DND-41 (cell line): Measurements from ENCODE around the gene DOCK6.

Experiments
- ATAC-seq: fragments of 200-7000 bp; cut with Tn5 transposase; 3 replicates; pipeline ENCODE4 v1.9.1; 2021; ENCODE audit warnings: low read depth; ENCODE audit not compliant: insufficient read depth
- DNase-seq: peaks from one replicate; pipeline ENCODE4 v3.0.0-alpha.2; 2020
- H2AFZ ChIP-seq: 2 replicates; pipeline ENCODE4 v1.6.0; 2012; ENCODE audit warnings: low read depth, low read length
- H3K27ac ChIP-seq: 2 replicates; pipeline ENCODE4 v1.5.1; 2012; ENCODE audit warnings: low read length, inconsistent platforms
- H3K27me3 ChIP-seq: fragments of 200-600 bp; sonication (generic); 2 replicates; pipeline ENCODE4 v1.6.0; 2012; ENCODE audit warnings: low read length, mild to moderate bottlenecking, inconsistent platforms; ENCODE audit not compliant: insufficient read depth, poor library complexity
- H3K36me3 ChIP-seq: 2 replicates; pipeline ENCODE4 v1.5.1; 2012; ENCODE audit warnings: low read length, inconsistent platforms; ENCODE audit not compliant: insufficient read depth
- H3K4me1 ChIP-seq: 2 replicates; pipeline ENCODE4 v1.5.1; 2012; ENCODE audit warnings: mild to moderate bottlenecking, low read length; ENCODE audit not compliant: insufficient read depth
- H3K4me2 ChIP-seq: 2 replicates; pipeline ENCODE4 v1.6.0; 2012; ENCODE audit warnings: mild to moderate bottlenecking, moderate library complexity, low read length, inconsistent platforms; ENCODE audit not compliant: insufficient read depth
- H3K4me3 ChIP-seq, 2 experiments: fragments of 200-600 bp in 1 of 2; shearing (Covaris generic) in 1 of 2; 2 replicates each; pipeline ENCODE4 v1.5.1; 2012 to 2016; ENCODE audit warnings: inconsistent platforms in 2 of 2, low read length in 2 of 2, mild to moderate bottlenecking in 2 of 2, low read depth in 1 of 2, moderate library complexity in 1 of 2
- H3K79me2 ChIP-seq: 2 replicates; pipeline ENCODE4 v1.6.0; 2012; ENCODE audit warnings: low read length, inconsistent platforms; ENCODE audit not compliant: insufficient read depth
- H3K9ac ChIP-seq: 2 replicates; pipeline ENCODE4 v1.6.0; 2012; ENCODE audit warnings: low read depth, mild to moderate bottlenecking, inconsistent platforms, low read length, moderate library complexity
- H3K9me3 ChIP-seq: 2 replicates; pipeline ENCODE4 v1.5.1; 2012; ENCODE audit warnings: low read length, moderate library complexity, mild to moderate bottlenecking, inconsistent platforms; ENCODE audit not compliant: insufficient read depth, severe bottlenecking
- H4K20me1 ChIP-seq: 2 replicates; pipeline ENCODE4 v1.6.0; 2012; ENCODE audit warnings: low read length; ENCODE audit not compliant: insufficient read depth
- EZH2 ChIP-seq: IDR thresholded peaks from 3 replicates; pipeline ENCODE4 v1.6.1; 2012; ENCODE audit warnings: borderline replicate concordance, low read depth, mild to moderate bottlenecking, moderate library complexity, low read length, inconsistent platforms; ENCODE audit not compliant: severe bottlenecking
- TF ChIP-seq, protein P1 (sequence below): IDR thresholded peaks from 2 replicates; pipeline ENCODE4 v1.5.1; 2012; ENCODE audit warnings: borderline replicate concordance, low read length, moderate library complexity, mild to moderate bottlenecking; ENCODE audit not compliant: poor library complexity, severe bottlenecking; ENCODE audit errors: extremely low read depth

DOCK6 gene

DNA sequence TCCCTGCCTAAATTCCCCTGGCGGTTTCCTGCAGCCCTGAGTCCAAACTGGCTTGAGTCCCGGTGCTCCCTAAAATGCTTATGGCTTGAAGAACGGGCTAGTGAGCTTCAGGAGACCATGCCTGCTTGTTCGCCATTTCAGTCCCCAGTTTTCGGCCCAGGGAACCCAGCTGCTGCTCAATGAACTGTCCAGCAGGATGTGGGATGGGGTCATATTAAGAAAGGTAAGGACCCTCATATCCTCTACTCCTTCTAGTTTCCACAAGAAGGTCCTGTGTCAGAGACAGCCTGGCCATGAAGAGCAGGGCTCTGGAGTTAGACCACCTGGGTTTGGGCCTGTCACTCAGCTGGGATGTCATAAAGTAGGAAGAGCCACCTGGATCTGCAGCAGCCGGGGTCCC is 89.7 kb downstream of the DOCK6 start:
- H3K4me1 ChIP-seq, result no peaks in the 10 kb centered on the region
- H4K20me1 ChIP-seq, result no peaks in the 10 kb centered on the region
- H3K9me3 ChIP-seq, result no peaks in the 10 kb centered on the region
- no peak overlapping the region for H3K27ac ChIP-seq
- H3K9ac ChIP-seq, result no peak overlapping the region
- no peaks in the 10 kb centered on the region for H3K36me3 ChIP-seq
- no peak overlapping the region for H3K4me3 ChIP-seq
- no peak for TF ChIP-seq EZH2
- TF ChIP-seq, protein P1, sequence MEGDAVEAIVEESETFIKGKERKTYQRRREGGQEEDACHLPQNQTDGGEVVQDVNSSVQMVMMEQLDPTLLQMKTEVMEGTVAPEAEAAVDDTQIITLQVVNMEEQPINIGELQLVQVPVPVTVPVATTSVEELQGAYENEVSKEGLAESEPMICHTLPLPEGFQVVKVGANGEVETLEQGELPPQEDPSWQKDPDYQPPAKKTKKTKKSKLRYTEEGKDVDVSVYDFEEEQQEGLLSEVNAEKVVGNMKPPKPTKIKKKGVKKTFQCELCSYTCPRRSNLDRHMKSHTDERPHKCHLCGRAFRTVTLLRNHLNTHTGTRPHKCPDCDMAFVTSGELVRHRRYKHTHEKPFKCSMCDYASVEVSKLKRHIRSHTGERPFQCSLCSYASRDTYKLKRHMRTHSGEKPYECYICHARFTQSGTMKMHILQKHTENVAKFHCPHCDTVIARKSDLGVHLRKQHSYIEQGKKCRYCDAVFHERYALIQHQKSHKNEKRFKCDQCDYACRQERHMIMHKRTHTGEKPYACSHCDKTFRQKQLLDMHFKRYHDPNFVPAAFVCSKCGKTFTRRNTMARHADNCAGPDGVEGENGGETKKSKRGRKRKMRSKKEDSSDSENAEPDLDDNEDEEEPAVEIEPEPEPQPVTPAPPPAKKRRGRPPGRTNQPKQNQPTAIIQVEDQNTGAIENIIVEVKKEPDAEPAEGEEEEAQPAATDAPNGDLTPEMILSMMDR, result no peak
- ATAC-seq (no peak), DNase-seq (no peak)
- H2AFZ ChIP-seq, result no peak overlapping the region
- H3K4me2 ChIP-seq, result no peak overlapping the region
- no peaks in the 10 kb centered on the region for H3K27me3 ChIP-seq
- no peaks in the 10 kb centered on the region for H3K79me2 ChIP-seq

DNA sequence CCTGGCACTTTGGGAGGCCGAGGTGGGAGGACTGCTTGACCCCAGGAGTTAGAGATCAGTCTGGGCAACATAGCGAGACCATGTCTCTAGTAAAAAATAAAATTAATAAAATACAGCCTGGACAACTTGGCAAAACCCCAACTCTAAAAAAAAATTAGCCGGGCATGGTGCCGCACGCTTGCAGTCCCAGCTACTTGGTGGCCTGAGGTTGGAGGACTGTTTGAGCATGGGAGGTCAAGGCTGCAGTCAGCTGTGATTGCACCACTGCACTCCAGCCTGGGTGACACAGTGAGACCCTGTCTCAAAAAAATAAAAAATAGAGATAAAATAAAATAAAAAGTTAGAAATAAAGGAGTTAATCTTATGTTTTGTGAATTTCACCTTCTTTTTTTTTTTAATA is 91.2 kb downstream of the DOCK6 start:
- no peaks in the 10 kb centered on the region for H4K20me1 ChIP-seq
- H3K79me2 ChIP-seq, result no peaks in the 10 kb centered on the region
- no peak overlapping the region for H3K4me3 ChIP-seq
- ATAC-seq, result no peak
- no peaks in the 10 kb centered on the region for H3K4me1 ChIP-seq
- H3K27me3 ChIP-seq, result no peaks in the 10 kb centered on the region
- no peak overlapping the region for H3K9ac ChIP-seq
- no peak overlapping the region for H3K4me2 ChIP-seq
- DNase-seq, result no peak
- H3K36me3 ChIP-seq, result no peaks in the 10 kb centered on the region
- TF ChIP-seq, protein P1, result no peak
- no peak for TF ChIP-seq EZH2
- H3K9me3 ChIP-seq, result no peaks in the 10 kb centered on the region
- H2AFZ ChIP-seq, result no peak overlapping the region
- no peak overlapping the region for H3K27ac ChIP-seq

DNA sequence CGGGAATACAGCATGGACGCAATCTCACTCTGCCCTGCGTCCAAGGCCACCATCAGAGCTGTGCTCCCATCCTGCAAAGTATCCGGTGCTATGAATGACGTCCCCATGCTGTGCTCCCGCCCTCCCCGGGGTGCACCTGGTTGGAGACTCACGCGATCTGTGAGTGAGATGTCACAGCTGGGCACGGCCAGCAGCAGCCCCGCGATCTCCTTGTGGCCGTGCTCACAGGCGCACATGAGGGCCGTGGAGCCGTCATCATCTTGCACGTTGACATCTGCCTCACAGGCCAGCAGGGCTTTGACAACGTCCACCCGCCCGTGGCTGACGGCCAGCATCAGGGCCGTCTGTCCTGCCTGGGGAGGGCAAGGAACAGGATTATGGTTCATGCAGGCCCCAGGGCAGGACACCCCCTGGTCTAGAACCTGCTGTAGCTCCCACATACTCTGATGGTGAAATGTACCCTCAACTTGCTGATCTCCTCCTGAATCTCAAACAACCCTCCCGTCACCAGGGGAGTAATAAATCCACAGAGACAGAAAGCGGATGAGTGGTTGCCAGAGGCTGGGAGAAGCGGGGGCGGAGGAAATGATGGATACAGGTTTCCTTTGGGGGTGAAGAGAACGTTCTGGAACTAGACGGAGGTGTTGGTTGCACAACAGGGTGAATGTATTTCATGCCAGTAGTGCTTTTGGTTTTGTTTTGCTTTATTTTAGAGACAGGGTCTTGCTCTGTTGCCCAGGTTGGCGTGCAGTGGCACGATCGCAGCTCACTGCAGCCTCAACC is 92.2 kb downstream of the DOCK6 start:
- H3K36me3 ChIP-seq, result no peaks in the 10 kb centered on the region
- H4K20me1 ChIP-seq, result no peaks in the 10 kb centered on the region
- no peak overlapping the region for H2AFZ ChIP-seq
- DNase-seq, result no peak
- TF ChIP-seq, protein P1, result no peak
- no peak for TF ChIP-seq EZH2
- no peaks in the 10 kb centered on the region for H3K4me1 ChIP-seq
- H3K4me3 ChIP-seq, result no peak overlapping the region
- no peak overlapping the region for H3K27ac ChIP-seq
- ATAC-seq, result no peak
- no peak overlapping the region for H3K4me2 ChIP-seq
- no peaks in the 10 kb centered on the region for H3K79me2 ChIP-seq
- no peaks in the 10 kb centered on the region for H3K27me3 ChIP-seq
- H3K9ac ChIP-seq, result no peak overlapping the region
- H3K9me3 ChIP-seq, result no peaks in the 10 kb centered on the region

DNA sequence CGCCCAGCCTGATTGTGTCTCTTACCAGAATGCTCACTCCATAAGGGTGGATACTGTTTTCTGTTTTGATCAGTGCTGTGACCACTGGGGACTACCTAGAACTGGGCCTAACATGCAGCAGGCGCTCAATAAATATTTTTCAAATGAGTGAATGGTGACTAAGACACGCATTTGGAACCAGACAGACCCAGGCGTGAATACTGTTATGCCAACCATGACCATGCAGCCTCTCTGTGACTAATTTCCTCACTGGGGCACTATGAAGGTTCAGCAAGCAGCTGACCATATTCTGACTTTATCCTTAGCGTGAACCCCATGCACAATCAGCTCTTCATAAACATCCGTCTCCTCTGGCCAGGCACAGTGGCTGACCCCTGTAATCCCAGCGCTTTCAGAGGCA is 93.8 kb downstream of the DOCK6 start:
- DNase-seq (no peak), ATAC-seq (no peak)
- Histone ChIP-seq H3K27me3 (no peaks in the 10 kb centered on the region), H2AFZ (no peak overlapping the region), H4K20me1 (no peaks in the 10 kb centered on the region), H3K9ac (no peak overlapping the region), H3K4me1 (no peaks in the 10 kb centered on the region), H3K4me2 (no peak overlapping the region), H3K4me3 (no peak overlapping the region), H3K27ac (no peak overlapping the region), H3K36me3 (no peaks in the 10 kb centered on the region), H3K79me2 (no peaks in the 10 kb centered on the region), H3K9me3 (no peaks in the 10 kb centered on the region)
- TF ChIP-seq, protein P1, result no peak
- no peak for TF ChIP-seq EZH2
